Muscle layer of colon (tissue), 2 donors: ENCODE measurements around the gene CBLC.
"Not testable (repeated sequence)": the region's sequence is repeated elsewhere in the genome, so short reads cannot be mapped to it uniquely, and the experiment has no call there.

Source experiments
- H3K27ac ChIP-seq: one replicate; pipeline ENCODE4 v1.7.0; 2013; ENCODE audit warnings: low read depth, mild to moderate bottlenecking, low read length, moderate library complexity
- H3K27me3 ChIP-seq, 2 donors: one replicate each; pipeline ENCODE4 v1.7.0; 2013; ENCODE audit warnings: low read length in 2 of 2, mild to moderate bottlenecking in 2 of 2; ENCODE audit not compliant: insufficient read depth in 2 of 2, control insufficient read depth in 1 of 2
- H3K36me3 ChIP-seq: one replicate; pipeline ENCODE4 v1.7.0; 2013; ENCODE audit warnings: mild to moderate bottlenecking, low read length; ENCODE audit not compliant: insufficient read depth
- H3K4me1 ChIP-seq: one replicate; pipeline ENCODE4 v1.7.0; 2013; ENCODE audit warnings: mild to moderate bottlenecking, low read length; ENCODE audit not compliant: insufficient read depth
- H3K4me3 ChIP-seq, 2 donors: one replicate each; pipeline ENCODE4 v1.7.0; 2013; ENCODE audit warnings: low read length in 2 of 2, low read depth in 1 of 2, mild to moderate bottlenecking in 1 of 2, moderate library complexity in 1 of 2
- H3K9ac ChIP-seq: one replicate; pipeline ENCODE4 v1.7.0; 2013; ENCODE audit warnings: low read length
- H3K9me3 ChIP-seq: one replicate; pipeline ENCODE4 v1.7.0; 2013; ENCODE audit warnings: mild to moderate bottlenecking, low read length
- donor health status: abdominal sarcoma.
- donor health status: Adenocarcinoma of cecum.

CBLC gene

DNA sequence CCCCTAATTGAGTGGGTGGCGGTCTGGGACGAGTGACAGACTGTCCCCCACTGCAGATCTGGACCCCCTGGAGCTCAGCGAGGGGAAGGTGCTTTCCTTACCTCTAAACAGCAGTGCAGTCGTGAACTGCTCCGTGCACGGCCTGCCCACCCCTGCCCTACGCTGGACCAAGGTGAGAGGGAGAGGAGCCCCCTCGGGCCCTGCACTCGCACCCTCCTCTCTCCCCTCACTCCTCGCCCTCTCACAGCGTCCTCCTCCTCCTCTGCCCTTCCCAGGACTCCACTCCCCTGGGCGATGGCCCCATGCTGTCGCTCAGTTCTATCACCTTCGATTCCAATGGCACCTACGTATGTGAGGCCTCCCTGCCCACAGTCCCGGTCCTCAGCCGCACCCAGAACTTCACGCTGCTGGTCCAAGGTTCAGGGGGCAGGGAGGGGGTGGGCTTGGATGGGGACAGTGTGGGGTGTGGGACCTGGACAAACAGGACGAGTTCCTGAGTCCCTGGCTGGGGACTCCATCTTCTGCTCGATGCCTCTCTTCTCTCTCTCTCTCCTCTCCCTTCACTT, 40.9 kb downstream of the CBLC start:
- Histone ChIP-seq H3K36me3 (peaks cover 4% of the 10 kb centered on the region), H3K27ac (no peak overlapping the region), H3K27me3 (no peaks in the 10 kb centered on the region), H3K4me1 (no peaks in the 10 kb centered on the region), H3K9ac (no peak overlapping the region), H3K4me3 (no peak overlapping the region), H3K9me3 (no peaks in the 10 kb centered on the region)

DNA sequence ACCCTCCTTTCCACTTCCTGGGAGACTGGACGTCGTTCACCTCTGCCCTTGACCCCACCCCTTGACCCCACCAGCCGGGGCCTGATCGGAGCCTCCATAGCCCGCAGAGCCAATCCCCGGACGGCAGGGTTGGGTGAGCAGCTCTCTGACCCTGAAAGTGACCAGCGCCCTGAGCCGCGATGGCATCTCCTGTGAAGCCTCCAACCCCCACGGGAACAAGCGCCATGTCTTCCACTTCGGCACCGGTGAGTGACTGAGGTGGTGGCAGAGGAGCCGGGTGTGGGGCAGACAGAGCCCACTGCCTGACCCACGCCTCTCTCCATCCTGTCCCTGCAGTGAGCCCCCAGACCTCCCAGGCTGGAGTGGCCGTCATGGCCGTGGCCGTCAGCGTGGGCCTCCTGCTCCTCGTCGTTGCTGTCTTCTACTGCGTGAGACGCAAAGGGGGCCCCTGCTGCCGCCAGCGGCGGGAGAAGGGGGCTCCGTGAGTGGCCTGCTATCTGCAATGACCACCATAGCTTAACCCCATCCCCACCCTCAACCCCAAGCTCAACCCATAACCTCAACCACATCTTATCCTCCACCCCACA, 41.6 kb downstream of the CBLC start:
- H3K4me3 ChIP-seq = no peak overlapping the region
- no peaks in the 10 kb centered on the region for H3K4me1 ChIP-seq
- no peak overlapping the region for H3K27ac ChIP-seq

DNA sequence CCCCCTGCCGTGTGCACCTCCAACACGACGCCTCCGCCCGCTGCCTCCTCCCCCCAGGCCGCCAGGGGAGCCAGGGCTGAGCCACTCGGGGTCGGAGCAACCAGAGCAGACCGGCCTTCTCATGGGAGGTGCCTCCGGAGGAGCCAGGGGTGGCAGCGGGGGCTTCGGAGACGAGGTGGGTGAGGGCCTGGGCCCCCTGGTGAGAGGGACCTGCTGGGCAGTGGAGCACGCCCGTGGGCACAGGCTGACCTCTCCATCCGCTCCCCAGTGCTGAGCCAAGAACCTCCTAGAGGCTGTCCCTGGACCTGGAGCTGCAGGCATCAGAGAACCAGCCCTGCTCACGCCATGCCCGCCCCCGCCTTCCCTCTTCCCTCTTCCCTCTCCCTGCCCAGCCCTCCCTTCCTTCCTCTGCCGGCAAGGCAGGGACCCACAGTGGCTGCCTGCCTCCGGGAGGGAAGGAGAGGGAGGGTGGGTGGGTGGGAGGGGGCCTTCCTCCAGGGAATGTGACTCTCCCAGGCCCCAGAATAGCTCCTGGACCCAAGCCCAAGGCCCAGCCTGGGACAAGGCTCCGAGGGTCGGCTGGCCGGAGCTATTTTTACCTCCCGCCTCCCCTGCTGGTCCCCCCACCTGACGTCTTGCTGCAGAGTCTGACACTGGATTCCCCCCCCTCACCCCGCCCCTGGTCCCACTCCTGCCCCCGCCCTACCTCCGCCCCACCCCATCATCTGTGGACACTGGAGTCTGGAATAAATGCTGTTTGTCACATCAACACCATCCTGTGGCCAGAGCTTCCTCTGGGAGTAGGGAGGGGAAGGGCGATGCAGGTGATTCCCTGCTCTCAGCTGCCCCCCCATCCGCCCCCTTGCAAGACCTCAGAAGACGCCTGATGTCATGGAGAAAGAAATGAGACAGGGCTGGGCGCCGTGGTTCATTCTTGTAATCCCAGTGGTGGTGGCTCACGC, 43.2 kb downstream of the CBLC start:
- no peaks in the 10 kb centered on the region for H3K9me3 ChIP-seq
- H3K36me3 ChIP-seq = no peaks in the 10 kb centered on the region
- no peaks in the 10 kb centered on the region for H3K4me1 ChIP-seq
- no peaks in the 10 kb centered on the region for H3K27me3 ChIP-seq
- H3K9ac ChIP-seq = no peak overlapping the region
- H3K4me3 ChIP-seq = no peak overlapping the region
- no peak overlapping the region for H3K27ac ChIP-seq

More for the DNA sequence above, 41.6 kb downstream of the CBLC start:
- Histone ChIP-seq H3K9me3 (no peaks in the 10 kb centered on the region), H3K27me3 (no peaks in the 10 kb centered on the region), H3K9ac (no peak overlapping the region), H3K36me3 (no peaks in the 10 kb centered on the region)

DNA sequence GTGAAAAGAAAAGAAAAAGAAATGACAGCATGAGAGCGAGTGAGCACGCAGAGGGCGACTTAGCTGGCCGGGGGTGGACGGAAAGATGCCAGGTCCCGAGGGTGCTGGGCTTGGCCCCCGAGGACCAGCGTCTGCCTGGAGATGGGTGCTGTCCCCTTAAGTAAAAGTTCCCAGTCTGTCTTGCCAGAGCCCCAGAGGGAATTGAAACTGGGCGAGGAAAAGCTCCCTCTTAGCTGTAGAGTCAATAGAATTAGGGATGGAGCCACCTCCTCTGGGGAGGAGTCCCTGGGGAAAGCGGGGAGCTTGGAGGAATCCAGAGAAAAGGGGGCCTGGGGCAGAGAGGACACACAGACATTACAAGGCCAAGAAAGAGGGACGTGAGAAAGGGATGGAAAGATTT, 44.5 kb downstream of the CBLC start:
- Histone ChIP-seq H3K36me3 (no peaks in the 10 kb centered on the region), H3K27me3 (no peaks in the 10 kb centered on the region), H3K9me3 (no peaks in the 10 kb centered on the region), H3K4me3 (no peak overlapping the region), H3K27ac (no peak overlapping the region), H3K9ac (no peak overlapping the region), H3K4me1 (no peaks in the 10 kb centered on the region)

DNA sequence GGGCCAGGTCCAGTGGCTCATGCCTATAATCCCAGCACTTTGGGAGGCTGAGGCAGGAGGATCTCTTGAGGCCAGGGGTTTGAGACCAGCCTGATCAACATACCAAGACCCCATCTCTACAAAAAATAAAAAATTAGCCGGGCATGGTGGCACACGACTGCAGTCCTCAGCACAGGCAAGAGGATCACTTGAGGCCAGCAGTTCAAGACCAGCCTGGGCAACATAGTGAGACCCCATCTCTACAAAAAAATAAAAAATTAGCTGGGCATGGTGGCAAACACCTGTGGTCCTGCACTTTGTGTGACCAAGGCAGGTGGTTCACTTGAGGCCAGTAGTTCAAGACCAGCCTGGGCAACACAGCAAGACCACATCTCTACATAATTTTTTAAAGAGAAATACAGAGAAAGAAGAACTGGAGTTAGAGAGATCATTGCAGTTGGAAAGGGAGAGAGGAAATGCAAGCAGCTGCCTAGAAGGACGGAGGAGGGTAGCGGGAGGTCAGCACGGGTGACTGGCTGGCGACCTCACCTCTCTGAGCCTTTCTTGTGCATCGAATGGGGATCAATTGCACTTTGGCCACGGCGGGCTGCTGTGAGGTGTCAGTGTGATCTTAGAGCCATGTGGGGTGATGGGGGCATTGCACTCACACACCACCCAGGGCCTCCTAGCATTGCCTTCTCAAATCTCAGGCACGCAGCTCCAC, 45.1 kb downstream of the CBLC start:
- Histone ChIP-seq H3K27me3 (no peaks in the 10 kb centered on the region), H3K4me1 (no peaks in the 10 kb centered on the region), H3K36me3 (no peaks in the 10 kb centered on the region), H3K9me3 (no peaks in the 10 kb centered on the region), H3K9ac (no peak overlapping the region), H3K27ac (no peak overlapping the region), H3K4me3 (no peak overlapping the region)

DNA sequence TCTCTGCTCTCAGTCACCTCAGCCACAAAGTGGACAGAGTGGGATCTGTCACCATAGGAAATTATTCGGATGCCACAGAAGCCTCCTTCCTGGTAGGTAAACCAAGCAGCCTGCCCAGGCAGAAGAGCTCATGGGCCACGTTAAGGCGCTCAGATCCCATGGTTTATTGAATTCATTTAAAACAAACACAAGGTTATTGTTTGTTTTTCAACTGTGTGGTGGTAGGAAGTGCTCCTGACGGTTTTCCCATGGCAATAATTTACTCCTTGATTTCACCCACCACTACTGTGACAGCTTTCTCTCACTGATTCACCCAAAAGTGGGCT, 45.6 kb downstream of the CBLC start:
- H3K9ac ChIP-seq = no peak overlapping the region
- no peaks in the 10 kb centered on the region for H3K27me3 ChIP-seq
- H3K4me3 ChIP-seq = no peak overlapping the region
- no peaks in the 10 kb centered on the region for H3K36me3 ChIP-seq
- H3K9me3 ChIP-seq = no peaks in the 10 kb centered on the region
- H3K27ac ChIP-seq = no peak overlapping the region
- H3K4me1 ChIP-seq = no peaks in the 10 kb centered on the region

DNA sequence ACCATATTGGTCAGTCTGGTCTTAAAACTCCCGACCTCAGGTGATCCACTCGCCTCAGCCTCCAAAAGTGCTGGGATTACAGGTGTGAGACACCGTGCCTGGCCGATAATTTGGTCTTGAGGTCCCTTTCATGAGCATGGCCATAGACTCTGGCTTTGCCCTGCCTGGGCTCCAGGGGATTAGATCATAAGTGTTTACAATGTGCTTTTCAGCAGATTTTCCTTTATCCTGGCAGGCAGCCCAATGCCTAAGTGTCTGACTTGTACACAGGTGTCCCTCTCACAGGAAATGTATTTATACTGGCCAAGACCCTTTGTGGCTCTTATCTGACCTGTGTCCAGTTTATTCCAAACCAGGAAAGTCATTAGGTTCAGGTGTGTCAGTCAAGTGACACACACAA, 47.1 kb downstream of the CBLC start:
- no peaks in the 10 kb centered on the region for H3K4me1 ChIP-seq
- H3K9me3 ChIP-seq = no peaks in the 10 kb centered on the region
- no peaks in the 10 kb centered on the region for H3K27me3 ChIP-seq
- H3K36me3 ChIP-seq = no peaks in the 10 kb centered on the region
- H3K4me3 ChIP-seq = no peak overlapping the region
- no peak overlapping the region for H3K27ac ChIP-seq
- H3K9ac ChIP-seq = no peak overlapping the region

DNA sequence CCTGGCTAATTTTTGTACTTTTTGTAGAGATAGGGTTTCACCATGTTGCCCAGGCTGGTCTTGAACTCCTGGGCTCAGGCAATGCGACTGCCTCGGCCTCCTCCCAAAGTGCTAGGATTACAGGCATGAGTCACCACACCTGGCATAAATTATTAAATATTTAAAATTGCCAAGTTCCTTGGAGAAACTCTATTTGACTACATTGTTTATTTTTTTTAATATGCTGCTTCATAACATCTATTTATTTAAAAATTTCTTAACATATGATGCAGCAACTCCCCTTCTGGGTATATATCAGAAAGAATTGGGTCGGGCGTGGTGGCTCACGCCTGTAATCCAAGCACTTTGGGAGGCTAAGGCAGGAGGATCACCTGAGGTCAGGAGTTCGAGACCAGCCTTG, 55.2 kb downstream of the CBLC start:
- not testable (repeated sequence) for H3K27me3 ChIP-seq, H3K4me3 ChIP-seq, H3K4me1 ChIP-seq, H3K27ac ChIP-seq, H3K36me3 ChIP-seq, H3K9me3 ChIP-seq, H3K9ac ChIP-seq

DNA sequence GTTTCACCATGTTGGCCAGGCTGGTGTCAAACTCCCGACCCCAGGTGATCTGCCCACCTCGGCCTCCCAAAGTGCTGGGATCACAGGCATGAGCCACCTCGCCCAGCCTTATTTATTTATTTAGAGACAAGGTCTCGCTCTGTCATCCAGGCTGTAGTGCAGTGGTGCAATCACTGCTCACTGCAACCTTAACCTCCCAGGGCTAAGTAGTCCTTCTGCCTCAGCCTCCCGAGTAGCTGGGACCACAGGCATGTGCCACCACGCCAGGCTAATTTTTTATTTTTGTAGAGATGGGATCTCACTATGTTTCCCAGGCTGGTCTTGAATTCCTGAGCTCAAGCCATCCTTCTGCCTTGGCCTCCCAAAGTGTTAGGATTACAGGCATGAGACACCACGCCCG, 56.7 kb downstream of the CBLC start:
- H3K9me3 ChIP-seq, H3K9ac ChIP-seq, H3K4me3 ChIP-seq, H3K4me1 ChIP-seq, H3K27ac ChIP-seq, H3K36me3 ChIP-seq, H3K27me3 ChIP-seq: not testable (repeated sequence)

DNA sequence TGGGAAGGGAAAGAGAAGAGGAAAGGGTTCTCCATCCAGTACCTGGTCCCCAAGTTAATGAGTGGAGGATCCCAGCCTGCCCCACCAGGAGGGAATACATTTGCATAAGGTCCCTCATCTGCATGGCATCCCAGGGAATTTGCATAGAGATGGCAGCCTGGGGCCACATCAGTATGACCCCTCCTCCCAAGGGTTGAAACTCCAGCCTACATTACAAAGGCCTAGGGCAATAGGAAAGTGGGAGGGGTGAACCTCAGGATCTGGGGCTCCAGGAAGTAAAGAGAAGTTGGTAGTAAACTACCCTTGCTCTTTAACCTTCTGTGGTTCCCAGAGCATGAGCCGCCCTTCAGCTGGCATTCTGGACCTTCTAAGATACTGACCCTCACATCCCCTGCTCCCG, 61.6 kb downstream of the CBLC start:
- no peak overlapping the region for H3K27ac ChIP-seq
- H3K27me3 ChIP-seq = no peaks in the 10 kb centered on the region
- no peaks in the 10 kb centered on the region for H3K9me3 ChIP-seq
- H3K36me3 ChIP-seq = no peaks in the 10 kb centered on the region
- no peak overlapping the region for H3K9ac ChIP-seq
- no peak overlapping the region for H3K4me3 ChIP-seq
- H3K4me1 ChIP-seq = no peaks in the 10 kb centered on the region

DNA sequence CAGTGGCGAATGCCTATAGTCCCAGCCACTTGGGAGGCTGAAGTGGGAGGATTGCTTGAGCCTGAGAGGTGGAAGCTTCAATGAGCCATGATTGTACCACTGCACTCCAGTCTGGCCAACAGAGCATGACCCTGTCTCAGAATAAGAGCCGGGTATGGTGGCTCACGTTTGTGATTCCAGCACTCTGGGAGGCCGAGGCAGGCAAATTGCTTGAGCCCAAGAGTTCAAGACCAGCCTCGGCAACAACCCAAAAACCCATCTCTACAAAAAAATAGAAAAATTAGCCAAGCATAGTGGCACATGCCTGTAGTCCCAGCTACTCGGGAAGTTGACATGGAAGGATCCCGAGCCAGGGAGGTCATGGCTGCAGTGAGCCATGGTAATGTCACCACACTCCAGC, 63.1 kb downstream of the CBLC start:
- Histone ChIP-seq H3K4me1 (peaks cover 8% of the 10 kb centered on the region), H3K27me3 (no peaks in the 10 kb centered on the region), H3K36me3 (no peaks in the 10 kb centered on the region), H3K4me3 (no peak overlapping the region), H3K9me3 (no peaks in the 10 kb centered on the region), H3K27ac (no peak overlapping the region), H3K9ac (no peak overlapping the region)
